ENCODE results near the gene SLC4A11. TPM values are rescaled to one million over a fixed set of nuclear protein-coding genes. Genes with fewer than 3 reads are reported as not detected.

Gene SLC4A11
- total RNA-seq, 1 experiment from 2014 or later, result 26.8 TPM

- no peaks in the 10 kb centered on the region for H3K4me1 ChIP-seq (ENCODE audit: insufficient read depth, low read length)
- H3K4me2 ChIP-seq (ENCODE audit: low read length), result no peak overlapping the region
- H3K9me2 ChIP-seq (replicated peaks; ENCODE audit: low read length), result no peaks in the 10 kb centered on the region
- no peaks in the 10 kb centered on the region for H3F3A ChIP-seq (ENCODE audit: low read length, unreplicated experiment)
- intact Hi-C loops (cut with micrococcal nuclease), result no loop called here
- ChIA-PET POLR2A (ENCODE audit: unreplicated experiment) (no interaction called here), CTCF (no interaction called here)
- no peaks in the 10 kb centered on the region for H3K27me3 ChIP-seq (ENCODE audit: low read length)
- H3K9me3 ChIP-seq (ENCODE audit: low read length), result no peaks in the 10 kb centered on the region
- no peak overlapping the region for H3K4me3 ChIP-seq (ENCODE audit: low read length)
- no peaks in the 10 kb centered on the region for H3K79me2 ChIP-seq (ENCODE audit: low read length)
- no TSS peak for BruUV-seq (replicated peaks)
- TF ChIP-seq EZH2 (IDR thresholded peaks at IDR 0.05; ENCODE audit: low read length, unreplicated experiment) (no peak), EZH2phosphoT487 (IDR thresholded peaks at IDR 0.05; ENCODE audit: borderline replicate concordance, low read length) (no peak), CTCF (conservative IDR thresholded peaks at IDR 0.05; ENCODE audit: low read depth, low read length) (no peak)
- no peak for DNase-seq
- H2AFZ ChIP-seq (ENCODE audit: low read length), result no peak overlapping the region
- no peak for ATAC-seq
- no peak overlapping the region for H3K9ac ChIP-seq (ENCODE audit: low read length)
- no peaks in the 10 kb centered on the region for H4K20me1 ChIP-seq (ENCODE audit: low read length)
- no peaks in the 10 kb centered on the region for H3K36me3 ChIP-seq (ENCODE audit: low read depth, low read length)
- H3K27ac ChIP-seq (ENCODE audit: low read length), result no peak overlapping the region
These were observed 34.4 kb upstream of the SLC4A11 start for GRCh38 chr20:3273371-3273770.

GRCh38 chr20:3270051-3270450 is 31.1 kb upstream of the SLC4A11 start:
- DNase-seq (no peak), ATAC-seq (no peak)
- no peaks in the 10 kb centered on the region for H3K27me3 ChIP-seq (ENCODE audit: low read length)
- no peaks in the 10 kb centered on the region for H3K36me3 ChIP-seq (ENCODE audit: low read depth, low read length)
- no peak for TF ChIP-seq CTCF (conservative IDR thresholded peaks at IDR 0.05; ENCODE audit: low read depth, low read length)
- TF ChIP-seq EZH2phosphoT487 (IDR thresholded peaks at IDR 0.05; ENCODE audit: borderline replicate concordance, low read length), result no peak
- TF ChIP-seq EZH2 (IDR thresholded peaks at IDR 0.05; ENCODE audit: low read length, unreplicated experiment), result no peak
- intact Hi-C loops (cut with micrococcal nuclease), result no loop called here
- H3K4me3 ChIP-seq (ENCODE audit: low read length), result no peak overlapping the region
- no peak overlapping the region for H3K27ac ChIP-seq (ENCODE audit: low read length)
- POLR2A ChIA-PET (ENCODE audit: unreplicated experiment), result no interaction called here
- H3K9me3 ChIP-seq (ENCODE audit: low read length), result no peaks in the 10 kb centered on the region
- H3K4me1 ChIP-seq (ENCODE audit: insufficient read depth, low read length), result no peaks in the 10 kb centered on the region
- no peaks in the 10 kb centered on the region for H3K9me2 ChIP-seq (replicated peaks; ENCODE audit: low read length)
- no TSS peak for BruUV-seq (replicated peaks)
- H3K9ac ChIP-seq (ENCODE audit: low read length), result no peak overlapping the region
- H4K20me1 ChIP-seq (ENCODE audit: low read length), result no peaks in the 10 kb centered on the region
- H3F3A ChIP-seq (ENCODE audit: low read length, unreplicated experiment), result no peaks in the 10 kb centered on the region
- no peak overlapping the region for H2AFZ ChIP-seq (ENCODE audit: low read length)
- CTCF ChIA-PET, result no interaction called here
- H3K79me2 ChIP-seq (ENCODE audit: low read length), result no peaks in the 10 kb centered on the region
- H3K4me2 ChIP-seq (ENCODE audit: low read length), result no peak overlapping the region

GRCh38 chr20:3262566-3262965 is 23.6 kb upstream of the SLC4A11 start:
- DNase-seq, result no peak
- intact Hi-C loops (cut with micrococcal nuclease), result no loop called here
- POLR2A ChIA-PET (ENCODE audit: unreplicated experiment), result no interaction called here
- no peak for ATAC-seq
- Histone ChIP-seq H3K9ac (ENCODE audit: low read length) (no peak overlapping the region), H3K27ac (ENCODE audit: low read length) (no peak overlapping the region), H3K79me2 (ENCODE audit: low read length) (no peaks in the 10 kb centered on the region), H3K36me3 (ENCODE audit: low read depth, low read length) (peaks cover 2% of the 10 kb centered on the region; the same call in 1 of the 2 replicates), H3K4me2 (ENCODE audit: low read length) (no peak overlapping the region), H2AFZ (ENCODE audit: low read length) (no peak overlapping the region), H3K4me3 (ENCODE audit: low read length) (no peak overlapping the region), H4K20me1 (ENCODE audit: low read length) (no peaks in the 10 kb centered on the region), H3F3A (ENCODE audit: low read length, unreplicated experiment) (no peaks in the 10 kb centered on the region), H3K9me2 (replicated peaks; ENCODE audit: low read length) (no peaks in the 10 kb centered on the region), H3K27me3 (ENCODE audit: low read length) (no peaks in the 10 kb centered on the region), H3K9me3 (ENCODE audit: low read length) (no peaks in the 10 kb centered on the region), H3K4me1 (ENCODE audit: insufficient read depth, low read length) (no peaks in the 10 kb centered on the region)
- CTCF ChIA-PET, result interaction anchor here (0.5 kb wide), 1 partner anchor 45 kb away, joined by 4 read pairs; no protein-coding TSS in a partner anchor
- BruUV-seq (replicated peaks), result no TSS peak
- TF ChIP-seq EZH2phosphoT487 (IDR thresholded peaks at IDR 0.05; ENCODE audit: borderline replicate concordance, low read length), result no peak
- TF ChIP-seq CTCF (conservative IDR thresholded peaks at IDR 0.05; ENCODE audit: low read depth, low read length), result no peak
- TF ChIP-seq EZH2 (IDR thresholded peaks at IDR 0.05; ENCODE audit: low read length, unreplicated experiment), result no peak
